GM12874 (cell line): ENCODE results near the gene CSN1S1.

ENCODE experiments used
- CTCF ChIP-seq: IDR thresholded peaks from 2 replicates; pipeline ENCODE4 v1.5.1; 2011; ENCODE audit warnings: low read depth, mild to moderate bottlenecking, control low read depth, low read length, moderate library complexity; ENCODE audit not compliant: insufficient read depth

Gene CSN1S1

GRCh38 chr4:69907151-69907550 is 23.7 kb upstream of the CSN1S1 start:
- no peak for TF ChIP-seq CTCF

GRCh38 chr4:69909195-69909594 is 21.7 kb upstream of the CSN1S1 start:
- no peak for TF ChIP-seq CTCF

GRCh38 chr4:69910016-69910782 is 20.7 kb upstream of the CSN1S1 start:
- TF ChIP-seq CTCF, result no peak

- TF ChIP-seq CTCF, result no peak
Measured at GRCh38 chr4:69920874-69921273, 10.0 kb upstream of the CSN1S1 start.

GRCh38 chr4:69934150-69934549 is 3.3 kb downstream of the CSN1S1 start:
- TF ChIP-seq CTCF, result no peak

GRCh38 chr4:69936566-69936965 is 5.7 kb downstream of the CSN1S1 start:
- no peak for TF ChIP-seq CTCF

- no peak for TF ChIP-seq CTCF
Measured at GRCh38 chr4:69951602-69952001, 20.7 kb downstream of the CSN1S1 start.
